Effector CD8-positive, alpha-beta T cell (primary cell): ENCODE measurements around the gene PRELID3B.
A peak's percentile ranks its signal among the peaks of the same experiment; 100 is the strongest.
"Not testable (repeated sequence)": the region's sequence is repeated elsewhere in the genome, so short reads cannot be mapped to it uniquely, and the experiment has no call there.

ENCODE experiments used
- DNase-seq: peaks from one replicate; lab custom pipeline; 2025; lab: John Stamatoyannopoulos, UW

PRELID3B gene

GRCh38 chr20:59048681-59049030, 6.1 kb upstream of the PRELID3B start:
- no peak for DNase-seq

- DNase-seq: no peak
These were observed 5.5 kb upstream of the PRELID3B start for GRCh38 chr20:59047938-59048680.

GRCh38 chr20:59046862-59047261, 4.3 kb upstream of the PRELID3B start:
- no peak for DNase-seq

- DNase-seq: no peak
These were observed 2.2 kb upstream of the PRELID3B start for GRCh38 chr20:59044796-59045195.

- DNase-seq: no peak
These were observed 1.7 kb upstream of the PRELID3B start for GRCh38 chr20:59044295-59044694.

- DNase-seq: no peak
These were observed 1.1 kb upstream of the PRELID3B start for GRCh38 chr20:59043698-59044097.

GRCh38 chr20:59042796-59043631, 428 bp upstream of the PRELID3B start:
- DNase-seq: peak; percentile 91

GRCh38 chr20:59041487-59041886, 1.1 kb downstream of the PRELID3B start:
- DNase-seq: not testable (repeated sequence)

- DNase-seq: no peak
These were observed 1.9 kb downstream of the PRELID3B start for GRCh38 chr20:59040667-59041066.

GRCh38 chr20:59039233-59039632, 3.4 kb downstream of the PRELID3B start:
- no peak for DNase-seq

GRCh38 chr20:59037386-59037785, 5.2 kb downstream of the PRELID3B start:
- DNase-seq: no peak

- no peak for DNase-seq
These were observed 7.2 kb downstream of the PRELID3B start for GRCh38 chr20:59035381-59035780.

- DNase-seq: no peak
These were observed 8.9 kb downstream of the PRELID3B start for GRCh38 chr20:59033616-59034165.

- DNase-seq: no peak
These were observed 9.5 kb downstream of the PRELID3B start for GRCh38 chr20:59033093-59033492.

GRCh38 chr20:59032713-59033059, 9.9 kb downstream of the PRELID3B start:
- DNase-seq: no peak

GRCh38 chr20:59032023-59032712, 10.4 kb downstream of the PRELID3B start, which contains the start of gene ATP5F1E:
TSS of gene ATP5F1E (minus strand) at chr20:59032335. CDS start at chr20:59032251, 84 bp downstream.
- DNase-seq: peak; percentile 92

- no peak for DNase-seq
These were observed 11.0 kb downstream of the PRELID3B start for GRCh38 chr20:59031564-59032022.

GRCh38 chr20:59030911-59031563, 11.5 kb downstream of the PRELID3B start:
- DNase-seq: no peak

- no peak for DNase-seq
These were observed 13.8 kb downstream of the PRELID3B start for GRCh38 chr20:59028812-59029211.

GRCh38 chr20:59027741-59028320, 14.8 kb downstream of the PRELID3B start:
- no peak for DNase-seq
